IMR-90 (cell line): ENCODE measurements around the gene PDXK. TPM values are rescaled to one million over a fixed set of nuclear protein-coding genes. Genes with fewer than 3 reads are reported as not detected.
A peak's percentile ranks its signal among the peaks of the same experiment; 100 is the strongest.

Experiments
- ATAC-seq: fragments of 200-7000 bp; cut with Tn5 transposase; 2 replicates; pipeline ENCODE4 v1.9.1; 2020; ENCODE audit warnings: low read depth, mild to moderate bottlenecking, moderate library complexity
- BruUV-seq: library from RNA; stranded (reverse); fragments of 400-500 nt; replicated peaks from 2 replicates; lab custom pipeline; 2021; lab: Mats Ljungman, UMichigan
- CTCF ChIA-PET: fragments of 300-600 bp; formaldehyde crosslinking; extraction: SDS; loops from one replicate; lab custom pipeline; 2021; ENCODE audit warnings: antibody characterized with exemption; lab: Yijun Ruan, JAX
- POLR2A ChIA-PET: fragments of 300-600 bp; sonication (Branson Sonifier 250); formaldehyde crosslinking; loops from one replicate; lab custom pipeline; 2022; ENCODE audit warnings: antibody characterized with exemption; ENCODE audit not compliant: unreplicated experiment; lab: Charles Lee
- DNase-seq: peaks from one replicate; pipeline ENCODE4 v3.0.0; 2013
- H2AFZ ChIP-seq: replicated peaks from 2 replicates; pipeline ENCODE3; 2013; ENCODE audit warnings: low read length, mild to moderate bottlenecking; ENCODE audit not compliant: poor library complexity
- H2AK5ac ChIP-seq: 2 replicates; pipeline ENCODE4 v1.6.1; 2013; ENCODE audit warnings: low read depth, low read length, inconsistent platforms
- H2AK9ac ChIP-seq: replicated peaks from 2 replicates; pipeline ENCODE3; 2013; ENCODE audit warnings: mild to moderate bottlenecking, low read depth, low read length, moderate library complexity; ENCODE audit not compliant: poor library complexity
- H2BK120ac ChIP-seq: 2 replicates; pipeline ENCODE4 v1.6.1; 2013; ENCODE audit warnings: low read depth, low read length, inconsistent platforms
- H2BK15ac ChIP-seq: 3 replicates; pipeline ENCODE4 v1.6.1; 2013; ENCODE audit warnings: low read depth, low read length, inconsistent platforms
- H2BK20ac ChIP-seq: 2 replicates; pipeline ENCODE4 v1.6.1; 2013; ENCODE audit warnings: low read depth, mild to moderate bottlenecking, inconsistent platforms, low read length, moderate library complexity
- H2BK5ac ChIP-seq: 2 replicates; pipeline ENCODE4 v1.6.1; 2013; ENCODE audit warnings: mild to moderate bottlenecking, low read depth, low read length, inconsistent platforms; ENCODE audit not compliant: poor library complexity, severe bottlenecking
- H3K14ac ChIP-seq: replicated peaks from 2 replicates; pipeline ENCODE4 v1.6.1; 2013; ENCODE audit warnings: low read depth, low read length, inconsistent platforms
- H3K18ac ChIP-seq: 2 replicates; pipeline ENCODE4 v1.6.1; 2013; ENCODE audit warnings: low read depth, low read length, control low read depth
- H3K23ac ChIP-seq: 2 replicates; pipeline ENCODE4 v1.6.1; 2013; ENCODE audit warnings: low read depth, low read length, inconsistent platforms
- H3K27ac ChIP-seq: 2 replicates; pipeline ENCODE4 v1.5.1; 2013; ENCODE audit warnings: mild to moderate bottlenecking, control low read depth, low read length; ENCODE audit not compliant: insufficient read depth
- H3K27me3 ChIP-seq: 2 replicates; pipeline ENCODE4 v1.6.1; 2013; ENCODE audit warnings: low read length; ENCODE audit not compliant: control insufficient read depth, insufficient read depth
- H3K36me3 ChIP-seq: 2 replicates; pipeline ENCODE4 v1.6.1; 2013; ENCODE audit warnings: low read length, mixed read lengths; ENCODE audit not compliant: control insufficient read depth, insufficient read depth
- H3K4ac ChIP-seq: 2 replicates; pipeline ENCODE4 v1.6.1; 2013; ENCODE audit warnings: low read depth, low read length, inconsistent platforms
- H3K4me1 ChIP-seq: 2 replicates; pipeline ENCODE4 v1.6.1; 2013; ENCODE audit warnings: low read length, mixed read lengths; ENCODE audit not compliant: control insufficient read depth, insufficient read depth
- H3K4me2 ChIP-seq: 2 replicates; pipeline ENCODE4 v1.6.1; 2013; ENCODE audit warnings: low read depth, mild to moderate bottlenecking, control low read depth, low read length, moderate library complexity
- H3K4me3 ChIP-seq: 2 replicates; pipeline ENCODE4 v1.5.1; 2013; ENCODE audit warnings: low read depth, mild to moderate bottlenecking, control low read depth, low read length, moderate library complexity; ENCODE audit not compliant: insufficient read depth
- H3K56ac ChIP-seq: 2 replicates; pipeline ENCODE4 v1.6.1; 2013; ENCODE audit warnings: low read length, inconsistent platforms; ENCODE audit not compliant: insufficient read depth; ENCODE audit errors: extremely low read depth
- H3K79me1 ChIP-seq, 2 experiments: 2 replicates each; pipeline ENCODE4 v1.6.1; 2013; ENCODE audit warnings: low read length in 2 of 2, inconsistent platforms in 1 of 2, low read depth in 1 of 2
- H3K9ac ChIP-seq: 2 replicates; pipeline ENCODE4 v1.6.1; 2013; ENCODE audit warnings: low read depth, low read length, control low read depth
- H3K9me1 ChIP-seq: 2 replicates; pipeline ENCODE4 v1.6.1; 2013; ENCODE audit warnings: low read length, inconsistent platforms; ENCODE audit not compliant: insufficient read depth
- H3K9me3 ChIP-seq: 2 replicates; pipeline ENCODE4 v1.6.1; 2013; ENCODE audit warnings: low read length; ENCODE audit not compliant: control insufficient read depth, insufficient read depth
- H4K20me1 ChIP-seq: 2 replicates; pipeline ENCODE4 v1.6.1; 2013; ENCODE audit warnings: low read length, inconsistent platforms; ENCODE audit not compliant: insufficient read depth
- H4K5ac ChIP-seq: 2 replicates; pipeline ENCODE4 v1.6.1; 2013; ENCODE audit warnings: mild to moderate bottlenecking, low read depth, low read length, control low read depth
- H4K8ac ChIP-seq, 2 experiments: 2 replicates each; pipeline ENCODE4 v1.6.1; 2013; ENCODE audit warnings: low read depth in 2 of 2, low read length in 2 of 2, control low read depth in 1 of 2, inconsistent platforms in 1 of 2
- H4K91ac ChIP-seq: 2 replicates; pipeline ENCODE4 v1.6.1; 2013; ENCODE audit warnings: low read depth, low read length, inconsistent platforms; ENCODE audit not compliant: insufficient read depth
- BHLHE40 ChIP-seq: fragments of 150-350 bp; IDR thresholded peaks from 2 replicates; pipeline ENCODE4 v1.6.1; 2016; ENCODE audit warnings: mild to moderate bottlenecking, low read depth, low read length
- CHD1 ChIP-seq: IDR thresholded peaks from 2 replicates; pipeline ENCODE4 v1.6.1; 2012; ENCODE audit warnings: low read depth, low read length, improper control_type of control experiment
- CTCF ChIP-seq: conservative IDR thresholded peaks from 2 replicates; pipeline ENCODE4 v1.5.1; 2012; ENCODE audit warnings: mild to moderate bottlenecking, low read depth, low read length, improper control_type of control experiment
- ELK1 ChIP-seq: fragments of 150-350 bp; IDR thresholded peaks from 2 replicates; pipeline ENCODE4 v1.6.1; 2016; ENCODE audit warnings: low read depth, mild to moderate bottlenecking, low read length, moderate library complexity, borderline replicate concordance
- FOS ChIP-seq: fragments of 150-350 bp; IDR thresholded peaks from 2 replicates; pipeline ENCODE4 v1.6.1; 2016; ENCODE audit warnings: low read depth, low read length
- MAZ ChIP-seq: IDR thresholded peaks from 2 replicates; pipeline ENCODE4 v1.6.1; 2012; ENCODE audit warnings: low read depth, mild to moderate bottlenecking, low read length, improper control_type of control experiment, moderate library complexity, borderline replicate concordance
- NFE2L2 ChIP-seq: fragments of 150-350 bp; IDR thresholded peaks from 2 replicates; pipeline ENCODE4 v1.6.1; 2016; ENCODE audit warnings: low read depth, mild to moderate bottlenecking, low read length
- POLR2A ChIP-seq: IDR thresholded peaks from 2 replicates; pipeline ENCODE4 v1.6.1; 2012; ENCODE audit warnings: mild to moderate bottlenecking, low read depth, low read length
- RAD21 ChIP-seq: IDR thresholded peaks from 2 replicates; pipeline ENCODE4 v1.6.1; 2012; ENCODE audit warnings: low read length, improper control_type of control experiment
- RCOR1 ChIP-seq: IDR thresholded peaks from 2 replicates; pipeline ENCODE4 v1.6.1; 2012; ENCODE audit warnings: mild to moderate bottlenecking, low read length, improper control_type of control experiment; ENCODE audit not compliant: insufficient replicate concordance
- RFX5 ChIP-seq: IDR thresholded peaks from 2 replicates; pipeline ENCODE4 v1.8.0; 2012; ENCODE audit warnings: low read depth, mild to moderate bottlenecking, low read length, moderate library complexity
- USF2 ChIP-seq: fragments of 150-350 bp; IDR thresholded peaks from 2 replicates; pipeline ENCODE4 v1.6.1; 2017; ENCODE audit warnings: mild to moderate bottlenecking, antibody characterized with exemption, low read length, low read depth
- WGBS, 2 experiments: methylation state at CpG; one replicate each; pipeline versions ENCODE4 v1.1.5 to v1.1.7; 2013; ENCODE audit warnings: missing lambda C conversion rate in 2 of 2; ENCODE audit not compliant: insufficient read length in 1 of 2; ENCODE audit errors: extremely low coverage in 2 of 2; 5-methylcytosine and 5-hydroxymethylcytosine counted together
- dilution Hi-C: fragments of 300-500 bp; cut with HindIII; formaldehyde crosslinking; loops from one replicate; pipeline ENCODE4 v1.14.3; 2018; ENCODE audit warnings: low sequenced_read_pairs; ENCODE audit not compliant: unreplicated experiment
- in situ Hi-C: fragments of 300-500 bp; cut with MboI; formaldehyde crosslinking; loops from 3 replicates; pipeline ENCODE4 v1.14.3; 2019; ENCODE audit warnings: low sequenced_read_pairs, inconsistent platforms, mixed read lengths
- intact Hi-C: fragments of 100-400 bp; cut with micrococcal nuclease; formaldehyde crosslinking; loops from 2 replicates; pipeline ENCODE4 v1.10.0; 2022
- polyA plus RNA-seq, 3 experiments: library from polyadenylated mRNA; depleted of rRNA; stranded (reverse); fragments of >200 nt; gene quantifications; 2 replicates each; pipeline ENCODE4 v1.2.3, GENCODE V29; 2012; ENCODE audit warnings: low replicate concordance in 1 of 3
- total RNA-seq: library from RNA; depleted of rRNA; stranded (reverse); fragments of >200 nt; gene quantifications from 2 replicates; pipeline ENCODE4 v1.2.3, GENCODE V29; 2012

The PDXK gene
- total and polyA plus RNA-seq, 2 of the 4 experiments (the other 2 are of a cell fraction) = 155 to 312 TPM

GRCh38 chr21:43733060-43733459, 14.1 kb downstream of the PDXK start:
- 67% methylated on average over 1 of the region's 10 CpGs; no CpG with 5 or more reads in 1 of the 2 experiments for WGBS, 2 experiments
- H3K9ac ChIP-seq = no peak overlapping the region
- H3K23ac ChIP-seq = no peak overlapping the region
- H2BK15ac ChIP-seq = no peak overlapping the region
- DNase-seq = no peak
- peaks cover 61% of the 10 kb centered on the region for H4K20me1 ChIP-seq
- H3K4me2 ChIP-seq = no peak overlapping the region; the same call in 1 of the 2 replicates
- no peak overlapping the region for H3K56ac ChIP-seq
- no peak overlapping the region for H3K4me3 ChIP-seq
- H3K9me3 ChIP-seq = no peaks in the 10 kb centered on the region
- dilution Hi-C loops (no loop called here), in situ Hi-C loops (no loop called here), intact Hi-C loops (no loop called here)
- H2AK9ac ChIP-seq = peak overlapping the region; percentile 88
- no peak overlapping the region for H2BK5ac ChIP-seq
- H3K79me1 ChIP-seq = peaks cover 18 to 94% of the 10 kb centered on the region in 2 experiments
- H4K91ac ChIP-seq = no peak overlapping the region
- H3K18ac ChIP-seq = no peak overlapping the region
- H3K36me3 ChIP-seq = peaks cover 16% of the 10 kb centered on the region
- H2BK20ac ChIP-seq = no peak overlapping the region
- H4K5ac ChIP-seq = no peak overlapping the region
- H4K8ac ChIP-seq = no peak overlapping the region
- H2AFZ ChIP-seq = peak overlapping the region; percentile 61
- TF ChIP-seq RCOR1 (no peak), NFE2L2 (no peak), ELK1 (no peak), FOS (no peak), RAD21 (no peak), RFX5 (no peak), CTCF (no peak), MAZ (no peak), POLR2A (no peak), CHD1 (no peak), BHLHE40 (no peak), USF2 (no peak)
- no peak overlapping the region for H3K27ac ChIP-seq
- ChIA-PET CTCF (no interaction called here), POLR2A (no interaction called here)
- peaks cover 16% of the 10 kb centered on the region for H3K9me1 ChIP-seq
- no peak overlapping the region for H2BK120ac ChIP-seq
- ATAC-seq = no peak
- peak overlapping the region; percentile 39; the same call in 1 of the 2 replicates for H2AK5ac ChIP-seq
- H3K14ac ChIP-seq = no peak overlapping the region
- no peak overlapping the region for H3K4ac ChIP-seq
- H3K4me1 ChIP-seq = peaks cover 28% of the 10 kb centered on the region
- BruUV-seq = no TSS peak
- H3K27me3 ChIP-seq = no peaks in the 10 kb centered on the region
